Epithelial cell of esophagus (primary cell): Measurements from ENCODE around the gene BIRC5.
A peak's percentile ranks its signal among the peaks of the same experiment; 100 is the strongest.

Experiments used
- DNase-seq: peaks from one replicate; pipeline ENCODE4 v3.0.0; 2010; ENCODE audit warnings: low read depth
- H3K4me3 ChIP-seq: 2 replicates; pipeline ENCODE4 v1.5.1; 2011; ENCODE audit warnings: mild to moderate bottlenecking, low read length, control low read depth
- TF ChIP-seq, protein P1 (sequence below): IDR thresholded peaks from 2 replicates; pipeline ENCODE4 v1.5.1; 2011; ENCODE audit warnings: low read depth, mild to moderate bottlenecking, low read length, control low read depth, inconsistent platforms; ENCODE audit not compliant: insufficient read depth; ENCODE audit errors: missing control alignments

BIRC5 gene

DNA sequence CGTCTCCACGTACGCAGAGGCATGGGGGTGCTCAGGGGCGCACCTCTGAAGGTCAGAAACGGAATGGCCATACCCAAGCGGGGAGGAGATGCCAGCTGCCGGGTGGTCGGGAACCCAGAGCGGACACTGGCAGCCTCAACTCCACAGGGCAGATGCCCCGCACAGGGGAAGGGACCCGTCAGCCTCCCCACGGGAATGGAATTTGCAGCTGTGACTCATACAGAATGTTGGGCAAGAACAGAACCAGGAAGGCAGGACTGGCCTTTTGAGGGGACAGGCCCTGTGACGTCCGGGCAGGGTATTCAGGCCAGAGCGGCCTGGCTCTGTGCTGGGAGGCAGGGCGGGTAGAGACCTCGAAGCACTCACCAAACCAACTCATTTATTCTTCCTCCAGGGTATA is 34.7 kb upstream of the BIRC5 start:
- TF ChIP-seq, protein P1, sequence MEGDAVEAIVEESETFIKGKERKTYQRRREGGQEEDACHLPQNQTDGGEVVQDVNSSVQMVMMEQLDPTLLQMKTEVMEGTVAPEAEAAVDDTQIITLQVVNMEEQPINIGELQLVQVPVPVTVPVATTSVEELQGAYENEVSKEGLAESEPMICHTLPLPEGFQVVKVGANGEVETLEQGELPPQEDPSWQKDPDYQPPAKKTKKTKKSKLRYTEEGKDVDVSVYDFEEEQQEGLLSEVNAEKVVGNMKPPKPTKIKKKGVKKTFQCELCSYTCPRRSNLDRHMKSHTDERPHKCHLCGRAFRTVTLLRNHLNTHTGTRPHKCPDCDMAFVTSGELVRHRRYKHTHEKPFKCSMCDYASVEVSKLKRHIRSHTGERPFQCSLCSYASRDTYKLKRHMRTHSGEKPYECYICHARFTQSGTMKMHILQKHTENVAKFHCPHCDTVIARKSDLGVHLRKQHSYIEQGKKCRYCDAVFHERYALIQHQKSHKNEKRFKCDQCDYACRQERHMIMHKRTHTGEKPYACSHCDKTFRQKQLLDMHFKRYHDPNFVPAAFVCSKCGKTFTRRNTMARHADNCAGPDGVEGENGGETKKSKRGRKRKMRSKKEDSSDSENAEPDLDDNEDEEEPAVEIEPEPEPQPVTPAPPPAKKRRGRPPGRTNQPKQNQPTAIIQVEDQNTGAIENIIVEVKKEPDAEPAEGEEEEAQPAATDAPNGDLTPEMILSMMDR, result no peak

DNA sequence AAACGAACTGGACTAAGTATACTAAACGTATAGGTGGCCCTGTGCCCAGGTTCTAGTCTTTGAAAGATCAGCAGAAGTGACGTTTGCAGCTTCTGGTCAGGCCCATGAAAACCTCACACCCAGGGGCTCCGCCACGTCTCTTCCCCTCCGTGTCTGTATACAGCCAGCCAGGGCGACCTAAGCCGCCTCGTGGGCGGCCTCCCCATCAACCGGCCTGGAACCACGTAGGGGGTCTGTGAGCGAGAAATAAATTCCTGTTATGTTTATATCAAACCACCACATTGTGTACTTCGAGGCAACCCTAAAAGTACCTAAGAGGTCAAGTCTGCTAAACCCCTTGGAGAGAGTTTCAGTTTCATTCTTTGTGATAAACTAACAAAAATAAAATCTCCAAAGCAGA is 34.0 kb upstream of the BIRC5 start:
- DNase-seq, result no peak
- H3K4me3 ChIP-seq, result no peak overlapping the region
- TF ChIP-seq, protein P1, result no peak

More for the DNA sequence above, 34.7 kb upstream of the BIRC5 start:
- no peak overlapping the region for H3K4me3 ChIP-seq
- DNase-seq, result peak; percentile 71

DNA sequence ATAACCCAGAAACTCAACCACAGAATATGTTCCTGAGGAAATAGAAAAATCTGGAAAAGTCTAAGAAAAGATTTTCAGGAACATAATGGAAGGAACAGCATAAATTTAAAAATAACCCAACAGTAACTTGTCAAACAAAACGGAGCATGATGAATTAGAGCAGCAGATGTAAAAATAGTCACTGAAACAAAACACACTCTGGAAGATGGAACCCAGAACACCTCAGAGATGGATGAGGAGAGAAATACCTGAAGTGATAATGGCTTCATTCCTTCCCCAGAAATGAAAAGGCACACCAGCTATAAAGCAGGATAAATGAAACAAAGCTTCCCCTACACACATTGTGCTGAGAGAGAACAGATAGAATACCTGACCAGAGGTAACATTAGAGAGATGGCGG is 33.5 kb upstream of the BIRC5 start:
- TF ChIP-seq, protein P1, result no peak
- no peak for DNase-seq
- no peak overlapping the region for H3K4me3 ChIP-seq

DNA sequence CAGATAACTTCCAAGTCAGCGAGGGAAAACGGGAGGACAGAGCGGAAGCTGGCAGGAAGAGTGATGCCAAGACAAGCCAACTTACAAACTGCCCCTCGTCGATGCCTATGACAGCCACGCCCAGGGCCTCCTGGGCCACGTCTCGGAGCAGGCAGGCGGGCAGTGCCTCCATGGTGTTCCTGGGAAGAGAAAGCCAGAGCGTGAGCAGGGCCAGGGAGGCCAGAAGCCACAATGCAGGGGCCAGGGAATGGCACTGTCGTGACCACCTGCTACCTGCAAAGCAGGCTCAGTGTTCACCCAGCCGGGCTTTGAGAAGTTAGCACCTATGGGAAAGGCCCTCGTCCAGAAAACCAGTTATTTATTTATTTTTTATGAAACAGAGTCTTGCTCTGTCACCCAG is 31.5 kb upstream of the BIRC5 start:
- TF ChIP-seq, protein P1, result no peak
- H3K4me3 ChIP-seq, result no peak overlapping the region
- no peak for DNase-seq

DNA sequence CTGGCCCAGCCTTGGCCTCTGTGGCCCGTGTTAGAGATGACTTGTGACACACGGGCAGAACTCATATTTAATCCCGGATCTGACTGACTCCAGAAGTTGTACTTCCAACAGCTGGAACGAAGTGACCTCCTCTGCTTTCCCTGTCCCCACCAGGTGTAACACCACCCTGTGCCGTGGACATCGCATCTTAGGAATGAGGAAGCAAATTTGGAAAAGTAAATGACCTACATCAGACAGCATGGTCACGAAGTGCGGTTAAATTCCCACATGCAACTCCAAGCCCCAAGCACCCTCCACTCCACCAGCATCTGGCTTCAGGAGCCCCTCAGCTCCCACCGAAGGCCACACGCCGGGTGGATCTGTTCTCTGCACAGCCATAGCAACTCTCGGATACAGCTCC is 30.1 kb upstream of the BIRC5 start:
- no peak for DNase-seq
- H3K4me3 ChIP-seq, result no peak overlapping the region
- TF ChIP-seq, protein P1, result no peak

DNA sequence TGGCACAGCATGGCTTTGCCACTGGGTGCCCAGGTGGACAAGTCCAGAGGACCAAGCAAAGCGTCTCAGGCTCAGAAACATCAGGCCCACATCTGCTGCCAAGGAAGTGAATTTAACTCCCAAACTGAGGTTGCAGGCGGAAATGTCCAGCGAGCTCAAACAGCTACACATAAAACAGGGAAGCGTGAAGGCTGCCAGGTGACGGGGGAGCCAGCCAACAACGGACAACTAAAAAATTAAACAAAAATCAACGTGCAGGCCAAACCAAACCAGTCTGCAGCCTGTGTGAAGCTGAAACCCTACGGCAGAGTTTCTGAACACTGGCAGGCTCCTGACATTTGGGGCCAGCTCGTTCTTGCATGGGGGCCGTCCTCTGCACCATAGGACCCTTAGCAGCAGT is 29.7 kb upstream of the BIRC5 start:
- DNase-seq, result no peak
- TF ChIP-seq, protein P1, result no peak
- H3K4me3 ChIP-seq, result no peak overlapping the region

DNA sequence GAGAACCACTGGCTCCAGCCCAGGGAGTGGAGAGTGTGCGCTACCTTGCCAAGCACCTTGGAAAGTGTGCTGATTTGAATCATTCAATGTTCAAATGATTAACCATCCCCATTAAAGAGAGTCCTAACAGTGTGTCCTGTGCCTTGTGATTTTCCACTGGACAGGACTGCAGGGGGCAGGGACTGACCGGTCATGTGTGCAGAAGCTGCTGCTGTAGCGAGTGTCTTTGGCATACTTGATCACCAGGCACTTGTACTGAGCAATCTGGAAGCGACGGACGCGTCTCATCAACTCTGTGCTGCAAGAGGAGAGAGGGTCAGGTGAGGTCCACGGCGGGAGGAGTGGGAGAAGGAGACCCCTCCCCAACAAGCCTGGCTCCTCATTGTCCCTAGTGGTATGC is 29.2 kb upstream of the BIRC5 start:
- DNase-seq, result no peak
- no peak overlapping the region for H3K4me3 ChIP-seq
- TF ChIP-seq, protein P1, result no peak
